Smooth muscle cell (in vitro differentiated cells): ENCODE data around the gene NFE2. TPM values are rescaled to one million over a fixed set of nuclear protein-coding genes. Genes with fewer than 3 reads are reported as not detected.

Source experiments
- DNase-seq: peaks from one replicate; lab custom pipeline; 2025; ENCODE audit not compliant: unreplicated experiment; lab: John Stamatoyannopoulos, UW
- H2AFZ ChIP-seq: fragments of 200-600 bp; sonication (generic); 2 replicates; pipeline ENCODE4 v1.6.0; 2016; ENCODE audit warnings: antibody characterized with exemption, low read depth, mild to moderate bottlenecking
- H3F3A ChIP-seq: fragments of 200-600 bp; sonication (generic); 2 replicates; pipeline ENCODE4 v1.6.0; 2017; ENCODE audit warnings: antibody characterized with exemption, low read depth
- H3K27ac ChIP-seq: fragments of 200-600 bp; sonication (generic); 2 replicates; pipeline ENCODE4 v1.5.1; 2016; ENCODE audit warnings: low read depth, mild to moderate bottlenecking
- H3K27me3 ChIP-seq: fragments of 200-600 bp; sonication (generic); 2 replicates; pipeline ENCODE4 v1.6.1; 2016; ENCODE audit warnings: low read depth, mild to moderate bottlenecking
- H3K36me3 ChIP-seq: fragments of 200-600 bp; sonication (generic); 2 replicates; pipeline ENCODE4 v1.5.1; 2016; ENCODE audit warnings: low read depth
- H3K4me1 ChIP-seq: fragments of 200-600 bp; sonication (generic); 2 replicates; pipeline ENCODE4 v1.5.1; 2016; ENCODE audit warnings: low read depth
- H3K4me2 ChIP-seq: fragments of 200-600 bp; sonication (generic); 2 replicates; pipeline ENCODE4 v1.6.0; 2016; ENCODE audit warnings: mild to moderate bottlenecking
- H3K4me3 ChIP-seq: fragments of 200-600 bp; sonication (generic); 2 replicates; pipeline ENCODE4 v1.5.1; 2016; ENCODE audit warnings: mild to moderate bottlenecking
- H3K79me2 ChIP-seq: fragments of 200-600 bp; sonication (generic); 2 replicates; pipeline ENCODE4 v1.6.0; 2016; ENCODE audit warnings: low read depth, mild to moderate bottlenecking
- H3K9ac ChIP-seq: fragments of 200-600 bp; sonication (generic); 2 replicates; pipeline ENCODE4 v1.6.0; 2016; ENCODE audit warnings: low read depth
- H3K9me3 ChIP-seq: fragments of 200-600 bp; sonication (generic); replicated peaks from 2 replicates; pipeline ENCODE4 v1.5.1; 2016; ENCODE audit warnings: low read depth
- H4K20me1 ChIP-seq: fragments of 200-600 bp; sonication (generic); 2 replicates; pipeline ENCODE4 v1.6.0; 2016; ENCODE audit warnings: low read depth
- WGBS: methylation state at CpG from one replicate; pipeline ENCODE4 v1.1.7; 2016; ENCODE audit warnings: low lambda C conversion rate; 5-methylcytosine and 5-hydroxymethylcytosine counted together
- polyA plus RNA-seq: library from polyadenylated mRNA; unstranded; fragments of >200 nt; fragmentation: Nextera tagmentation; extraction: Ambion mirVana; gene quantifications from 2 replicates; pipeline ENCODE4 v1.2.1, GENCODE V29; 2016
- total RNA-seq: library from RNA; depleted of rRNA; stranded (reverse); fragments of >200 nt; gene quantifications from 2 replicates; pipeline ENCODE4 v1.2.3, GENCODE V29; 2014
- TF ChIP-seq, protein P1 (sequence below): fragments of 200-600 bp; sonication (generic); IDR thresholded peaks from 2 replicates; pipeline ENCODE4 v1.5.1; 2017; ENCODE audit warnings: borderline replicate concordance, mild to moderate bottlenecking, antibody characterized with exemption; ENCODE audit not compliant: insufficient read depth, poor library complexity, severe bottlenecking

Gene NFE2
- total and polyA plus RNA-seq, 2 experiments from 2014 or later, result 0.13 to 0.24 TPM

DNA sequence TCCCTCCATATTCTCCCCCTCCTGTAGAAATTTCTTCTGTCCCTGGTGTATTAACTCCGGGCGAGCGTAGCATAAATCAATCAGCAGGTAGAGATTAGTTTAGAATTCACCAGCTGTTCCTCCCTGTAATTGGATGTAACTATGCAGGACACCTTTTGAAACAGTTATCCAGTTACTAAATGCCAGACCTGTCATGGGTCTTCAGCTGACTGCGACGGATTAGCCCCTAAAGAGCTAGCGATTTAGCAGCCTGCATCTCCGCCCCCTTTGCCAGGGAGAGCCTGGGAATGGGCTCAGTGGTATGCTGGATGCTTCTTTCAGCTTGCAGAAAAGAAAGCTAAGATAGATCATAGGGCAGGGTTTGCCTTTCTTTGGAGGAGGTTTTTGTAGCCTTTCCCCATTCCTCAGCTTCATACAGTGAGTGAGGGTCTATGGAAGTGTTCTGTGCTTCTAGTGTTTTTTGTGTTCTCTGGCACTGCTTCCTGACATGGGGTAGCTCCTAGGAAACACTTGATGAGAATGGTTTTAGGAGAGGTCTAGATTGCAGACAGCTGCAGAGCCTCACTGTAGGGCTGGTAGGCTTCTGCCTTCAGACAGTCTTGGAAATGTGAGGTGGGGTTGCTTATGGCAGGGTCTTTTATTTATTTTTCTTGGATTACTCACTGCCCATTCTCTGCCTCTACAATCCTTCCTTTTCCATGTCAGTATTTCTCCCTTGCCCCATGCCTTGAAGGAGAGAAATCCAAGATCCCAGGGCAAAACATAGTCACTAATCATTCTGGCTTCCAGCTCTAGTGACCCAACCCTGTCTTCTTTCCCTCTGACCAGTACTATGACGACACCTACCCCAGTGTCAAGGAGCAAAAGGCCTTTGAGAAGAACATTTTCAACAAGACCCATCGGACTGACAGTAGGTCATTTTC lies 40.8 kb upstream of the NFE2 start:
- Histone ChIP-seq H3K27me3 (no peaks in the 10 kb centered on the region), H3F3A (peaks cover 14% of the 10 kb centered on the region), H2AFZ (no peak overlapping the region), H3K9me3 (no peaks in the 10 kb centered on the region), H3K79me2 (peaks cover 30% of the 10 kb centered on the region), H3K36me3 (peaks cover 12% of the 10 kb centered on the region), H3K27ac (no peak overlapping the region), H3K4me1 (peaks cover 46% of the 10 kb centered on the region), H3K4me2 (no peak overlapping the region), H3K9ac (no peak overlapping the region), H3K4me3 (no peak overlapping the region), H4K20me1 (peaks cover 78% of the 10 kb centered on the region)
- no peak for DNase-seq
- TF ChIP-seq, protein P1, sequence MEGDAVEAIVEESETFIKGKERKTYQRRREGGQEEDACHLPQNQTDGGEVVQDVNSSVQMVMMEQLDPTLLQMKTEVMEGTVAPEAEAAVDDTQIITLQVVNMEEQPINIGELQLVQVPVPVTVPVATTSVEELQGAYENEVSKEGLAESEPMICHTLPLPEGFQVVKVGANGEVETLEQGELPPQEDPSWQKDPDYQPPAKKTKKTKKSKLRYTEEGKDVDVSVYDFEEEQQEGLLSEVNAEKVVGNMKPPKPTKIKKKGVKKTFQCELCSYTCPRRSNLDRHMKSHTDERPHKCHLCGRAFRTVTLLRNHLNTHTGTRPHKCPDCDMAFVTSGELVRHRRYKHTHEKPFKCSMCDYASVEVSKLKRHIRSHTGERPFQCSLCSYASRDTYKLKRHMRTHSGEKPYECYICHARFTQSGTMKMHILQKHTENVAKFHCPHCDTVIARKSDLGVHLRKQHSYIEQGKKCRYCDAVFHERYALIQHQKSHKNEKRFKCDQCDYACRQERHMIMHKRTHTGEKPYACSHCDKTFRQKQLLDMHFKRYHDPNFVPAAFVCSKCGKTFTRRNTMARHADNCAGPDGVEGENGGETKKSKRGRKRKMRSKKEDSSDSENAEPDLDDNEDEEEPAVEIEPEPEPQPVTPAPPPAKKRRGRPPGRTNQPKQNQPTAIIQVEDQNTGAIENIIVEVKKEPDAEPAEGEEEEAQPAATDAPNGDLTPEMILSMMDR, result no peak
- 71% methylated on average over 9 of the region's 9 CpGs for WGBS

DNA sequence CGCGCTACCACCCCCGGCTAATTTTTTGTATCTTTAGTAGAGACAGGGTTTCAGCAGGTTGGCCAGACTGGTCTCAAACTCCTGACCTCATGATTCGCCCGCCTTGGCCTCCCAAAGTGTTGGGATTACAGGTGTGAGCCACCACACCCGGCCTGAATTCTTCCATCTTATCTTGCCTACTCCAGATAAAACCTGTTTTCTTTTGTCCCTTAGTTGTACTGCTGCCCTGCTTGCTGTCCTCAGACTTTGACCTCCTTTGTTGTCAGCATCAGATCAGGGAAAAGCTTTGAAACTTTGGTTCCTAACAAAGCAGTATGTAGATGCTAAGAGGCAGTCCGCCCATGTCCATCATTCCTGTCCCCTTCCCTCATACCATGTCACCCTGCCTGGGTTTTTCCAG lies 40.0 kb upstream of the NFE2 start:
- no peaks in the 10 kb centered on the region for H3K9me3 ChIP-seq
- peaks cover 46% of the 10 kb centered on the region for H3K4me1 ChIP-seq
- no peaks in the 10 kb centered on the region for H3K27me3 ChIP-seq
- peaks cover 32% of the 10 kb centered on the region for H3K79me2 ChIP-seq
- DNase-seq, result no peak
- H3K27ac ChIP-seq, result no peak overlapping the region
- H3F3A ChIP-seq, result peaks cover 14% of the 10 kb centered on the region
- TF ChIP-seq, protein P1, result no peak
- peaks cover 12% of the 10 kb centered on the region for H3K36me3 ChIP-seq
- no peak overlapping the region for H3K9ac ChIP-seq
- 99% methylated on average over 7 of the region's 7 CpGs for WGBS
- H3K4me3 ChIP-seq, result no peak overlapping the region
- H3K4me2 ChIP-seq, result no peak overlapping the region
- H2AFZ ChIP-seq, result no peak overlapping the region
- peaks cover 83% of the 10 kb centered on the region for H4K20me1 ChIP-seq

DNA sequence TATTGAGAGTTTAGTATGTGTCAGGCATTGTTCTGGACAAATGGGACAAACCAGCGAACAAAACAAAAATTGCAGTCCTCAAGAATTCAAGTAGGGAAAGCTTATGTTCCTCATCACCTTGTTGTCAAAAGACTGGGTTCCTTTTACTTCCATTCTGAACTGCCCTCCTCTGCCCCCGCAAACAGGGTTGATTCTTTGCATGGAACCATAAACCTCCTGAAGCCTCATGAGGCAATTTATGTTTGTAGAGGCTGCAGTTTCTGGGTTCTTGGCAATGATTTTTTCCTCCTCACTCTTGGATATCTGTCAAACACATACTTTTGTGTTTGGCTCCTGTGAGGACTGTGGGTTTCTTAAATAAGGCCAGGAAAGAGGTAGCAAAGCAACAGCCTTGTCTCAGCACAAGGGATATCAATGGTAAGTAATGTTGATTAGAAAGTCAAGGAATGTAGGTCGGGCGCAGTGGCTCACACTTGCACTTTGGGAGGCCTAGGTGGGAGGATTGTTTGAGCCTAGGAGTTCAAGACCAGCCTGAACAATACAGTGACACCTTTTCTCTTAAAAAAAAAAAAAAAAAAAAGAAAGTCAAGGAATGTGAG lies 38.0 kb upstream of the NFE2 start:
- Histone ChIP-seq H3F3A (peaks cover 14% of the 10 kb centered on the region), H2AFZ (no peak overlapping the region), H3K36me3 (peaks cover 7% of the 10 kb centered on the region), H3K4me2 (no peak overlapping the region), H3K4me1 (peaks cover 46% of the 10 kb centered on the region), H3K9ac (no peak overlapping the region), H3K27me3 (no peaks in the 10 kb centered on the region), H4K20me1 (peaks cover 92% of the 10 kb centered on the region), H3K4me3 (no peak overlapping the region), H3K79me2 (peaks cover 53% of the 10 kb centered on the region), H3K27ac (peak overlapping the region; percentile 39), H3K9me3 (no peaks in the 10 kb centered on the region)
- TF ChIP-seq, protein P1, result no peak
- 84% methylated on average over 4 of the region's 4 CpGs for WGBS
- DNase-seq, result no peak
